MM.1S (cell line): ENCODE measurements around the gene SALL4.

Experiments
- CTCF ChIP-seq: fragments of 300-600 bp; sonication (generic); IDR thresholded peaks from 2 replicates; pipeline ENCODE4 v1.5.1; 2016; ENCODE audit warnings: antibody characterized with exemption, low read length, mixed read lengths
- EZH2 ChIP-seq: fragments of 300-600 bp; sonication (generic); optimal IDR thresholded peaks from 2 replicates; pipeline ENCODE3; 2017; ENCODE audit warnings: low read depth, mild to moderate bottlenecking, antibody characterized with exemption, low read length, mixed read lengths
- EZH2phosphoT487 ChIP-seq: fragments of 300-600 bp; sonication (generic); IDR thresholded peaks from 2 replicates; pipeline ENCODE4 v1.6.1; 2018; ENCODE audit warnings: antibody characterized with exemption, low read length

- TF ChIP-seq CTCF (no peak), EZH2 (no peak), EZH2phosphoT487 (no peak)
Measured at GRCh38 chr20:51826372-51826771, 24.1 kb upstream of the SALL4 start.
